Loucy (cell line): ENCODE measurements around the gene UBL4B.

ENCODE experiments used
- H2AFZ ChIP-seq: fragments of 200-600 bp; sonication (generic); 2 replicates; pipeline ENCODE4 v1.6.0; 2016; ENCODE audit warnings: antibody characterized with exemption, mild to moderate bottlenecking, low read length, moderate library complexity
- H3F3A ChIP-seq: fragments of 200-600 bp; 2 replicates; pipeline ENCODE4 v1.6.0; 2016; ENCODE audit warnings: antibody characterized with exemption, low read depth, mild to moderate bottlenecking
- H3K27me3 ChIP-seq: fragments of 200-600 bp; sonication (generic); 2 replicates; pipeline ENCODE4 v1.6.1; 2014; ENCODE audit warnings: low read length, mild to moderate bottlenecking; ENCODE audit not compliant: insufficient read depth, poor library complexity, severe bottlenecking
- H3K36me3 ChIP-seq: fragments of 200-600 bp; sonication (generic); 2 replicates; pipeline ENCODE4 v1.6.1; 2016; ENCODE audit warnings: low read length; ENCODE audit not compliant: insufficient read depth
- H3K4me1 ChIP-seq: fragments of 200-600 bp; sonication (generic); 2 replicates; pipeline ENCODE4 v1.5.1; 2014; ENCODE audit warnings: low read length, mild to moderate bottlenecking; ENCODE audit not compliant: insufficient read depth, poor library complexity, severe bottlenecking
- H3K4me2 ChIP-seq: fragments of 200-600 bp; sonication (generic); 2 replicates; pipeline ENCODE4 v1.6.0; 2014; ENCODE audit warnings: antibody characterized with exemption, low read length, low read depth, mild to moderate bottlenecking; ENCODE audit not compliant: poor library complexity, severe bottlenecking
- H3K4me3 ChIP-seq: fragments of 200-600 bp; sonication (generic); 2 replicates; pipeline ENCODE4 v1.5.1; 2014; ENCODE audit warnings: low read length, mild to moderate bottlenecking, mixed read lengths; ENCODE audit not compliant: poor library complexity, severe bottlenecking
- H3K79me2 ChIP-seq: fragments of 200-600 bp; sonication (generic); 2 replicates; pipeline ENCODE4 v1.6.1; 2014; ENCODE audit warnings: low read length; ENCODE audit not compliant: insufficient read depth
- H3K9ac ChIP-seq: fragments of 200-600 bp; sonication (generic); 2 replicates; pipeline ENCODE4 v1.6.0; 2014; ENCODE audit warnings: mild to moderate bottlenecking, low read depth, low read length, moderate library complexity; ENCODE audit not compliant: poor library complexity, severe bottlenecking
- H3K9me2 ChIP-seq: fragments of 200-600 bp; sonication (generic); replicated peaks from 2 replicates; pipeline ENCODE4 v1.6.1; 2016; ENCODE audit warnings: low read depth, low read length, mixed read lengths
- H3K9me3 ChIP-seq: fragments of 200-600 bp; sonication (generic); 2 replicates; pipeline ENCODE4 v1.6.1; 2014; ENCODE audit warnings: mild to moderate bottlenecking, antibody characterized with exemption, low read length, low read depth; ENCODE audit not compliant: insufficient read depth
- H4K20me1 ChIP-seq: fragments of 200-600 bp; sonication (generic); 2 replicates; pipeline ENCODE4 v1.6.0; 2014; ENCODE audit warnings: antibody characterized with exemption, low read length, mild to moderate bottlenecking; ENCODE audit not compliant: insufficient read depth, poor library complexity, severe bottlenecking
- CTCF ChIP-seq: fragments of 200-600 bp; sonication (generic); conservative IDR thresholded peaks from 2 replicates; pipeline ENCODE4 v1.5.1; 2014; ENCODE audit warnings: mild to moderate bottlenecking, antibody characterized with exemption, low read length
- EZH2phosphoT487 ChIP-seq: fragments of 200-600 bp; IDR thresholded peaks from 2 replicates; pipeline ENCODE4 v1.6.1; 2018; ENCODE audit warnings: antibody characterized with exemption, mild to moderate bottlenecking, moderate library complexity, borderline replicate concordance

Gene UBL4B

GRCh38 chr1:110111081-110111480 is 1.2 kb upstream of the UBL4B start:
- no peak overlapping the region for H3K4me2 ChIP-seq
- no peaks in the 10 kb centered on the region for H4K20me1 ChIP-seq
- no peaks in the 10 kb centered on the region for H3K27me3 ChIP-seq
- H3F3A ChIP-seq = no peaks in the 10 kb centered on the region
- H3K36me3 ChIP-seq = no peaks in the 10 kb centered on the region
- H3K9ac ChIP-seq = no peak overlapping the region
- no peaks in the 10 kb centered on the region for H3K9me2 ChIP-seq
- no peak for TF ChIP-seq CTCF
- TF ChIP-seq EZH2phosphoT487 = no peak
- H3K79me2 ChIP-seq = no peaks in the 10 kb centered on the region
- H3K9me3 ChIP-seq = no peaks in the 10 kb centered on the region
- H2AFZ ChIP-seq = no peak overlapping the region
- H3K4me3 ChIP-seq = no peak overlapping the region
- H3K4me1 ChIP-seq = no peaks in the 10 kb centered on the region

GRCh38 chr1:110112656-110113055 is 413 bp downstream of the UBL4B start:
- no peaks in the 10 kb centered on the region for H3K27me3 ChIP-seq
- no peak overlapping the region for H3K4me3 ChIP-seq
- H3K4me1 ChIP-seq = no peaks in the 10 kb centered on the region
- H3F3A ChIP-seq = no peaks in the 10 kb centered on the region
- no peaks in the 10 kb centered on the region for H3K9me3 ChIP-seq
- H3K36me3 ChIP-seq = no peaks in the 10 kb centered on the region
- H3K9me2 ChIP-seq = no peaks in the 10 kb centered on the region
- H4K20me1 ChIP-seq = no peaks in the 10 kb centered on the region
- no peak overlapping the region for H3K4me2 ChIP-seq
- TF ChIP-seq CTCF = no peak
- no peak for TF ChIP-seq EZH2phosphoT487
- H3K9ac ChIP-seq = no peak overlapping the region
- no peak overlapping the region for H2AFZ ChIP-seq
- no peaks in the 10 kb centered on the region for H3K79me2 ChIP-seq

GRCh38 chr1:110113551-110113950 is 1.3 kb downstream of the UBL4B start:
- H3K4me2 ChIP-seq = no peak overlapping the region
- H3K9me3 ChIP-seq = no peaks in the 10 kb centered on the region
- no peaks in the 10 kb centered on the region for H3F3A ChIP-seq
- no peaks in the 10 kb centered on the region for H4K20me1 ChIP-seq
- H3K4me3 ChIP-seq = no peak overlapping the region
- H3K79me2 ChIP-seq = no peaks in the 10 kb centered on the region
- H3K9me2 ChIP-seq = no peaks in the 10 kb centered on the region
- no peaks in the 10 kb centered on the region for H3K36me3 ChIP-seq
- TF ChIP-seq EZH2phosphoT487 (no peak), CTCF (no peak)
- no peak overlapping the region for H2AFZ ChIP-seq
- no peak overlapping the region for H3K9ac ChIP-seq
- no peaks in the 10 kb centered on the region for H3K27me3 ChIP-seq
- H3K4me1 ChIP-seq = no peaks in the 10 kb centered on the region
